ENCODE data around the gene NCKAP5.

Gene NCKAP5

GRCh38 chr2:133054297-133054696, 514.0 kb downstream of the NCKAP5 start:
- Histone ChIP-seq H3K27ac (ENCODE audit: low read depth, low read length, poor library complexity, severe bottlenecking) (no peak overlapping the region), H3K4me1 (ENCODE audit: insufficient read depth, low read length, severe bottlenecking) (no peaks in the 10 kb centered on the region), H2AFZ (ENCODE audit: low read length) (no peak overlapping the region), H3K9me2 (ENCODE audit: low read depth, low read length) (no peaks in the 10 kb centered on the region), H3K4me3 (ENCODE audit: low read depth, low read length, poor library complexity, severe bottlenecking) (no peak overlapping the region), H4K20me1 (ENCODE audit: insufficient read depth, low read length) (no peaks in the 10 kb centered on the region), H3K27me3 (ENCODE audit: insufficient read depth, low read length) (no peaks in the 10 kb centered on the region), H3K9ac (ENCODE audit: low read length) (no peak overlapping the region), H3K79me2 (ENCODE audit: insufficient read depth, low read length) (no peaks in the 10 kb centered on the region), H3K4me2 (ENCODE audit: low read length) (no peak overlapping the region), H3F3A (ENCODE audit: insufficient read depth, low read length) (no peaks in the 10 kb centered on the region), H3K9me3 (ENCODE audit: low read length) (no peaks in the 10 kb centered on the region), H3K36me3 (ENCODE audit: insufficient read depth, low read length) (no peaks in the 10 kb centered on the region)
- no peak for TF ChIP-seq CTCF (IDR thresholded peaks at IDR 0.05; ENCODE audit: low read length)
- no peak for TF ChIP-seq EZH2 (IDR thresholded peaks at IDR 0.05; ENCODE audit: borderline replicate concordance, low read length)

GRCh38 chr2:133053541-133053940, 514.7 kb downstream of the NCKAP5 start:
- TF ChIP-seq CTCF (IDR thresholded peaks at IDR 0.05; ENCODE audit: low read length) (no peak), EZH2 (IDR thresholded peaks at IDR 0.05; ENCODE audit: borderline replicate concordance, low read length) (no peak)
- Histone ChIP-seq H3K4me2 (ENCODE audit: low read length) (no peak overlapping the region), H3K27me3 (ENCODE audit: insufficient read depth, low read length) (no peaks in the 10 kb centered on the region)

GRCh38 chr2:133045787-133046186, 522.5 kb downstream of the NCKAP5 start:
- H3K4me3 ChIP-seq (ENCODE audit: low read depth, low read length, poor library complexity, severe bottlenecking) = no peak overlapping the region
- H2AFZ ChIP-seq (ENCODE audit: low read length) = no peak overlapping the region
- H3F3A ChIP-seq (ENCODE audit: insufficient read depth, low read length) = no peaks in the 10 kb centered on the region
- H3K4me2 ChIP-seq (ENCODE audit: low read length) = no peak overlapping the region
- no peak overlapping the region for H3K9ac ChIP-seq (ENCODE audit: low read length)
- H3K27me3 ChIP-seq (ENCODE audit: insufficient read depth, low read length) = no peaks in the 10 kb centered on the region
- no peaks in the 10 kb centered on the region for H3K4me1 ChIP-seq (ENCODE audit: insufficient read depth, low read length, severe bottlenecking)
- no peaks in the 10 kb centered on the region for H3K9me3 ChIP-seq (ENCODE audit: low read length)
- H3K27ac ChIP-seq (ENCODE audit: low read depth, low read length, poor library complexity, severe bottlenecking) = no peak overlapping the region
- H3K79me2 ChIP-seq (ENCODE audit: insufficient read depth, low read length) = no peaks in the 10 kb centered on the region
- TF ChIP-seq EZH2 (IDR thresholded peaks at IDR 0.05; ENCODE audit: borderline replicate concordance, low read length) (no peak), CTCF (IDR thresholded peaks at IDR 0.05; ENCODE audit: low read length) (no peak)
- no peaks in the 10 kb centered on the region for H3K9me2 ChIP-seq (ENCODE audit: low read depth, low read length)
- H4K20me1 ChIP-seq (ENCODE audit: insufficient read depth, low read length) = no peaks in the 10 kb centered on the region
- no peaks in the 10 kb centered on the region for H3K36me3 ChIP-seq (ENCODE audit: insufficient read depth, low read length)

More at GRCh38 chr2:133053541-133053940, 514.7 kb downstream of the NCKAP5 start:
- no peak overlapping the region for H3K4me3 ChIP-seq (ENCODE audit: low read depth, low read length, poor library complexity, severe bottlenecking)
- H3K4me1 ChIP-seq (ENCODE audit: insufficient read depth, low read length, severe bottlenecking) = no peaks in the 10 kb centered on the region
- no peaks in the 10 kb centered on the region for H3K79me2 ChIP-seq (ENCODE audit: insufficient read depth, low read length)
- H3K9ac ChIP-seq (ENCODE audit: low read length) = no peak overlapping the region
- H2AFZ ChIP-seq (ENCODE audit: low read length) = no peak overlapping the region
- no peaks in the 10 kb centered on the region for H4K20me1 ChIP-seq (ENCODE audit: insufficient read depth, low read length)
- no peaks in the 10 kb centered on the region for H3K36me3 ChIP-seq (ENCODE audit: insufficient read depth, low read length)
- H3K27ac ChIP-seq (ENCODE audit: low read depth, low read length, poor library complexity, severe bottlenecking) = no peak overlapping the region
- H3K9me3 ChIP-seq (ENCODE audit: low read length) = no peaks in the 10 kb centered on the region
- H3K9me2 ChIP-seq (ENCODE audit: low read depth, low read length) = no peaks in the 10 kb centered on the region
- no peaks in the 10 kb centered on the region for H3F3A ChIP-seq (ENCODE audit: insufficient read depth, low read length)
